Stimulated activated CD8-positive, alpha-beta memory T cell treated with anti-CD3 and anti-CD28 coated beads, Interleukin-15, amount 100 ng/mL, for 48 hours (primary cell): ENCODE data around the gene ARHGAP10.

Experiments used
- DNase-seq, 2 donors: peaks; one replicate each; pipeline ENCODE4 v3.0.0-alpha.2; 2020; ENCODE audit warnings: low read depth in 2 of 2

Gene ARHGAP10

GRCh38 chr4:147828331-147828905 lies 96.5 kb downstream of the ARHGAP10 start:
- DNase-seq: no peak

GRCh38 chr4:147829401-147830101 lies 97.7 kb downstream of the ARHGAP10 start:
- no peak for DNase-seq

DNA sequence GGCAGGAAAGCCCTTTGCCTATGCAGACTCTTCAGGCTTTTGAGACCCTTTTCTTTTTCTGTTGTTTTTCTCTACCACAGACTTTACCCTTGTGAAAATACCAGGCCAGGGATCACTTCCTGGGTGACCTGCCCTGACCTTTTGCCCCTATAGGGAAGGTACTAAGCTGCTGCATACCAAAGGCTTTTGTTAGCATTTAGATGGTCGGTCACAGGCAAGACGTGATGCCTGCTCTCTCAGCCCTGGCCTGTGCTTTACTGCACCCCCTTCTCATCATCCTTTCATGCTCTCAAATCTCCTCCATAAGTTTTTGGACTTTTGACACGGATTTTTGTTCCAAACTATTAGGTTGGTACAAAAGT lies 98.2 kb downstream of the ARHGAP10 start:
- DNase-seq: no peak

DNA sequence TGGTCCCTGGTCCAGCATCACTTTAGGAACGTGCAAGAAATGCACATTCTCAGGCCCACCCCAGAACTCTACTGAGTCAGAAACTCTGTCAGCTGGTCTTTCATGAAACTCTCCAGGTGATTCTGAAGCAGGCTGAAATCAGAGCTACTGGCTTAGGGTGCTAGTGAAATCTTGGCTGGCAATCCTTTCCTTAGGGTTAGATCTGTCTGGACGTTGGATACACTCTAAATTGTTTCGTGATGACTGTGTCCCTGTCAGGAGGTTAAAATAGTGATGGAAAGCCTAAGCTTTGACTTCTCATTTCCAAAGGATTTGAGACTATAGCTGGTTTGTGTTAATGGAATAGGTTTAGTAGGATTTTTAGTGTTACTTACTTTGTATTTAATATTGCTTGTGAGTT lies 99.1 kb downstream of the ARHGAP10 start:
- DNase-seq: no peak

DNA sequence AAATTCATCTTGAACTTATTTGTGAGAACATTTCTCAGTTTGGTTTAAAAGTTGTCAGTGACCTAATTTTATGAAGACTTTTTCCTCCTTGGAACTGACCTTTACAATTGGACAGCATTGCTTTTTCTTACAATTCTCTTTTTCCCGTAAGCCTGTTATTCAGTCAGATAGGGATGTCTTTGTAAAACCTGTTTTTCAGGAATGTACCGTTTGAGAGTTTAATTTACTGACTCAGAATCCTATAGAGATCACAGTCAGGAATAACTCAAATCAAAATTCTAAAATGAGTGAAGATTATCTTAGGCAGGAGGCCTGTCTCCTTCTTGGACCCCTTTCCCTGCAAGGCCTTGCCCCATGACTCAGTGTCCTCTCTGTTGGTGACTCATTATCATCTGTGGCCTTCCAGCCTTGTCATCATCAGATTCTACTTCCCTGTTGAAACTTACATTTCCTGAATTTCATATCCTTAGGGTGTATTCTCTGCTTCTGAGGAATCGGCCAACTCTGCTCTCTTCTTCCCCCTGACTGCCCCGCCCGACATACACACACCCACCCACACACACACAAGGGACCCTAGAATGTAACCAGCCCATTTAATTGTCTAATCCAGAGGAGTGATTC lies 99.8 kb downstream of the ARHGAP10 start:
- DNase-seq: no peak

DNA sequence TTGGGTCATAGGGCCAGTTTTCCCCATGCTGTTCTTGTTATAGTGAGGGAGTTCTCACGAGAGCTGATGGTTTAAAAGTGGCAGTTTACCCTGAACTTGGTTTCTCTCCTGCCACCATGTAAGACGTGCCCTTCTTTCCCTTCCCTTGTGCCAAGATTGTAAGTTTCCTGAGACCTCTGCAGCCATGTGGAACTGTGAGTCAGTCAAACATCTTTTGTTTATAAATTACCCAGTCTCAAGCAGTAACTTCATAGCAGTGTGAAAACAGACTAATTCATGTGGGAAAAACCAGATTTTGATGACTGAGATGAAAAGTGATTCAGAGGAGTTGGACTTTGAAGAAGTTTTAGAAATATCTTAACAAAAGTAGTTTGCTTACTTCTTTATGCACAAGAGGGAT lies 101.4 kb downstream of the ARHGAP10 start:
- no peak for DNase-seq

- no peak for DNase-seq
Measured at GRCh38 chr4:147833741-147834140, 101.9 kb downstream of the ARHGAP10 start.

GRCh38 chr4:147834480-147834879 lies 102.6 kb downstream of the ARHGAP10 start:
- no peak for DNase-seq

GRCh38 chr4:147836807-147837206 lies 104.9 kb downstream of the ARHGAP10 start:
- no peak for DNase-seq

GRCh38 chr4:147837435-147837834 lies 105.5 kb downstream of the ARHGAP10 start:
- DNase-seq: no peak

- no peak for DNase-seq
Measured at GRCh38 chr4:147837854-147838253, 106.0 kb downstream of the ARHGAP10 start.

DNA sequence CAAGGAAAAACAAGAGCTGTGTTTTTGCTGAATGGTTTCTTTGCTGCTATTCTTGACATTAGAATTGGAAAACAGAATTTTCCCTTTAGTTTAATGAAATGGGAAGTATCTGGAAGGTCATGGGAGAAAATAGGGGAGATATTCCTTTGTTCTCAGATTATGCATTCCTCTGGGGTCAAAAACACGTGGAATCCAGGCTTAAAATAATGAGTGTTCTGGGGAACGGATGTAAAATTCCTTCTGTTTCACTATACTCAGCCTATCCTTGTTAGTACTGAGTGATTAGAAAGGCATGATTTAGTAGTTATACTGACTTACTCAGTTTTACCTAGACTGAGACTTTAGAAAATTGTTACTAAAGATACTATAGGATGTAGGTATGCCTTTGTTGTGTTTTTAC lies 107.3 kb downstream of the ARHGAP10 start:
- no peak for DNase-seq

- no peak for DNase-seq
Measured at GRCh38 chr4:147839663-147840062, 107.8 kb downstream of the ARHGAP10 start.

DNA sequence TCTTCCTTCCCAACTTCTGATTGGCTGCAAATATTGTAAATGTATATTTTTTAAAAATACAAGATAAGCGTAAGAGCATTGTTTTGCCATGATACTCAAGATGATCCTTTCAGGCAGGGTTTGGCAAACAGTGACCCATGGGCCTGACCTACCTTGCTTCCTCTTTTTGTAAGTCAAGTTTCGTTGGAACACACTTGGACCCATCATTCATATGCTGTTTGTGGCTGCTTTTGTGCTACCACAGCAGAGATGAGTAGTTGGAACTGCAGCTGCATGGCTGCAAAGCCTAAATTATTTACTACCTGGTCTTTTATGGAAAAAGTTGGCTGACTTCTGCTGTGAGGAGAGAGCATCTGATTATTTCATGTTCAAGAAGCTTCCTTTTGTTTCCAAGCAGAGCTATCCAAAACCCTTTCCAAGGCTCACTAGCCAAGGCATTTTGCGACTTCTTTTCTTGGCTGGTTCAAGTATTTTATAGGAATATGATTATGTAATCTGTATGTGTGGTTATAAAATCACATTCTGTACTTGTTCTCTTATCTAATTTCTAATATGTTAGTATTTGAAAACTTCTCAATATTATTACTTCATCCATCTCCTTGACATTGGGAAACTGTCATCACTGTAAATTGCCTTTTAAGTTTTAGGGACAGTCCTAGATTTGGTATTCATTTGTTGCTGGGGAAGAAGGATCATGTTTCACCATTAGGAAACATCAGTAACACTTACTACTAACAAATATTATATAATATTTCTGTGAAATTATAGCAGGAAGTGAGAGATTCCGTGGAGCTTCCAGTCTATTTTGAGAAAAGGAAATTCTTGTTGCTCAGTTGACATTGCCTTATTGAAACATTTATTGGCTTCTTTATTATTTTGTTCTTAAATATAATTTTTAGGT lies 109.2 kb downstream of the ARHGAP10 start:
- no peak for DNase-seq

GRCh38 chr4:147842573-147842972 lies 110.7 kb downstream of the ARHGAP10 start:
- DNase-seq: no peak

GRCh38 chr4:147843162-147843561 lies 111.3 kb downstream of the ARHGAP10 start:
- no peak for DNase-seq

GRCh38 chr4:147844781-147845180 lies 112.9 kb downstream of the ARHGAP10 start:
- no peak for DNase-seq

DNA sequence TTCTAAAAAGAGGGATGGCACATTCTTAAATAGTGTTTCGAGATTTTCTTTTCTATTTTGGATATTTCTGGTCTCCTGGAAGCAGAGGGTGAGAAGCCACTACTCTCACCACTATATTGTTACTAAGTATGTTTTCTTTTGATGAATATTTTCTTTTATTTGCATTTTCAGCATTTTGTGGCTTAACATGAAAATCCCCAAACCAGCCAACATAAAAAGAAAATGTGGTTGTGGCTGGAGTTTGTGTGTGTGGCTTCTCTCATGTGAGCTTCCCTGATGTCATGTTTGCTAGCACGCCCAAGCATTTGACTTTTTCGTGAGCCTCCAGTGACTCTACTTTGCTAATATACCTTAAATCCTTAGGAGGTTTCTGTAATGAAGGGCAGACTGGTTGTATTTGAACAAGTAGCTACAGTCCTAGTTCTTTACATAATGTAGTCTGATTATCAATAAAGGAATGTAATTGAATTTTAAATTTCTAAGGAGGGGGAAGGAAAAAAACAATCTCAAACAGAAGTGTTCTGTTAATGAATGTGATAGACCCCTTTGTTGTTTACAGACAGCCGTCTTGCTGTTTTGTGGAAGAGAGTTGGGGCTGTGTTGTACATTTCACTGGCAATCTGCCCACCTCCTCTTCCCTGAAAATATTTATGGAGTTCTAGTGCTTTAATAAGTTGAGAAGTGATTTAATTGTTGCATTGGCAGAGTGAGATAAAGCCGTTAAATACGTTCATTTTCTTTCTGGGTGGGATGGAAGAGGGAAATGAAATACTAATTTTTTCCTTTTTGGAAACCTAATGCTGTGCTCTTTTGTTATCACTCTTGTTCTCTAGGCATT lies 114.6 kb downstream of the ARHGAP10 start:
- peak; percentile 8 to 13 for DNase-seq

- no peak for DNase-seq
Measured at GRCh38 chr4:147847751-147848590, 116.1 kb downstream of the ARHGAP10 start.

- no peak for DNase-seq
Measured at GRCh38 chr4:147848634-147849033, 116.7 kb downstream of the ARHGAP10 start.

- DNase-seq: no peak
Measured at GRCh38 chr4:147851135-147851534, 119.2 kb downstream of the ARHGAP10 start.
